KMS-11 (cell line): ENCODE results near the gene GARIN5B.
"Not testable (repeated sequence)": the region's sequence is repeated elsewhere in the genome, so short reads cannot be mapped to it uniquely, and the experiment has no call there.

ENCODE experiments used
- H2AFZ ChIP-seq: fragments of 200-600 bp; sonication (generic); 2 replicates; pipeline ENCODE4 v1.6.1; 2016; ENCODE audit warnings: antibody characterized with exemption, mixed run types, low read depth
- H3K27ac ChIP-seq: fragments of 200-600 bp; sonication (generic); 2 replicates; pipeline ENCODE4 v1.6.1; 2016; ENCODE audit warnings: mild to moderate bottlenecking, mixed run types
- H3K27me3 ChIP-seq: fragments of 200-600 bp; sonication (generic); 2 replicates; pipeline ENCODE4 v1.6.1; 2017; ENCODE audit warnings: mild to moderate bottlenecking, low read depth, mixed run types, moderate library complexity; ENCODE audit not compliant: insufficient read depth
- H3K36me3 ChIP-seq: fragments of 200-600 bp; sonication (generic); 2 replicates; pipeline ENCODE4 v1.6.1; 2017; ENCODE audit warnings: mild to moderate bottlenecking, mixed run types; ENCODE audit not compliant: insufficient read depth
- H3K4me1 ChIP-seq: fragments of 200-600 bp; sonication (generic); 2 replicates; pipeline ENCODE4 v1.6.1; 2016; ENCODE audit warnings: mild to moderate bottlenecking, low read depth, mixed run types; ENCODE audit not compliant: poor library complexity, severe bottlenecking
- H3K4me2 ChIP-seq: fragments of 200-600 bp; sonication (generic); 2 replicates; pipeline ENCODE4 v1.7.0; 2016; ENCODE audit warnings: mild to moderate bottlenecking, mixed run types
- H3K4me3 ChIP-seq: fragments of 200-600 bp; sonication (generic); IDR thresholded peaks from 2 replicates; pipeline ENCODE4 v1.6.1; 2017; ENCODE audit warnings: low read depth, low read length, mixed read lengths; ENCODE audit not compliant: insufficient read depth
- H3K79me2 ChIP-seq: fragments of 200-600 bp; sonication (generic); 2 replicates; pipeline ENCODE4 v1.6.1; 2016; ENCODE audit warnings: low read depth, mixed run types; ENCODE audit not compliant: insufficient read depth
- H3K9ac ChIP-seq: fragments of 200-600 bp; sonication (generic); 2 replicates; pipeline ENCODE4 v1.6.1; 2016; ENCODE audit warnings: mild to moderate bottlenecking, mixed run types
- H4K20me1 ChIP-seq: fragments of 200-600 bp; sonication (generic); 2 replicates; pipeline ENCODE4 v1.6.1; 2016; ENCODE audit warnings: mild to moderate bottlenecking, mixed run types; ENCODE audit not compliant: insufficient read depth
- CTCF ChIP-seq: fragments of 200-600 bp; sonication (generic); conservative IDR thresholded peaks from 2 replicates; pipeline ENCODE4 v1.6.1; 2017; ENCODE audit warnings: low read depth, mild to moderate bottlenecking, antibody characterized with exemption, low read length, moderate library complexity, mixed read lengths

GARIN5B gene

GRCh38 chr19:55405638-55406037 lies 42.6 kb upstream of the GARIN5B start:
- peaks cover 47% of the 10 kb centered on the region for H3K79me2 ChIP-seq
- H4K20me1 ChIP-seq, result peaks cover 13% of the 10 kb centered on the region
- H3K4me1 ChIP-seq, result peaks cover 24% of the 10 kb centered on the region
- no peak for TF ChIP-seq CTCF
- no peak overlapping the region for H2AFZ ChIP-seq
- H3K4me3 ChIP-seq, result no peak overlapping the region
- no peaks in the 10 kb centered on the region for H3K27me3 ChIP-seq
- no peak overlapping the region for H3K27ac ChIP-seq
- H3K36me3 ChIP-seq, result peaks cover 25% of the 10 kb centered on the region; the same call in 1 of the 2 replicates
- H3K9ac ChIP-seq, result no peak overlapping the region; the same call in 1 of the 2 replicates
- peak overlapping the region; percentile 100 for H3K4me2 ChIP-seq

- Histone ChIP-seq H3K27me3 (no peaks in the 10 kb centered on the region), H3K79me2 (peaks cover 47% of the 10 kb centered on the region), H4K20me1 (peaks cover 13% of the 10 kb centered on the region), H3K9ac (no peak overlapping the region), H3K36me3 (peaks cover 25% of the 10 kb centered on the region; the same call in 1 of the 2 replicates), H3K4me2 (no peak overlapping the region), H3K4me1 (peaks cover 15% of the 10 kb centered on the region), H3K4me3 (no peak overlapping the region), H2AFZ (no peak overlapping the region), H3K27ac (no peak overlapping the region)
- TF ChIP-seq CTCF, result no peak
These were observed 39.4 kb upstream of the GARIN5B start for GRCh38 chr19:55402509-55402908.

GRCh38 chr19:55401390-55401789 lies 38.3 kb upstream of the GARIN5B start:
- not testable (repeated sequence) for H2AFZ ChIP-seq, H3K9ac ChIP-seq, H3K27me3 ChIP-seq, H3K27ac ChIP-seq, H3K4me3 ChIP-seq, H3K4me2 ChIP-seq
- Histone ChIP-seq H3K36me3 (peaks cover 25% of the 10 kb centered on the region; the same call in 1 of the 2 replicates), H3K4me1 (peaks cover 13% of the 10 kb centered on the region), H4K20me1 (peaks cover 13% of the 10 kb centered on the region), H3K79me2 (peaks cover 36% of the 10 kb centered on the region)

- Histone ChIP-seq H3K27ac (no peak overlapping the region), H3K4me3 (no peak overlapping the region), H2AFZ (no peak overlapping the region), H3K4me1 (peaks cover 4% of the 10 kb centered on the region), H3K9ac (no peak overlapping the region), H3K79me2 (peaks cover 27% of the 10 kb centered on the region), H4K20me1 (peaks cover 10% of the 10 kb centered on the region; the same call in 1 of the 2 replicates), H3K27me3 (no peaks in the 10 kb centered on the region), H3K36me3 (peaks cover 19% of the 10 kb centered on the region; the same call in 1 of the 2 replicates), H3K4me2 (no peak overlapping the region)
- TF ChIP-seq CTCF, result no peak
These were observed 37.4 kb upstream of the GARIN5B start for GRCh38 chr19:55400281-55401087.
